Measurements from ENCODE around the gene TRAK1. TPM values are rescaled to one million over a fixed set of nuclear protein-coding genes. Genes with fewer than 3 reads are reported as not detected.

TRAK1 gene
- total and polyA plus RNA-seq, 2 of the 4 experiments (the other 2 are of a cell fraction): 25.6 to 28.1 TPM

- Histone ChIP-seq H4K8ac (ENCODE audit: low read depth in 2 of 2, low read length in 2 of 2) (no peak overlapping the region), H3K4ac (ENCODE audit: low read depth, low read length) (peak overlapping the region; percentile 39), H3K27ac (ENCODE audit: insufficient read depth, low read length) (no peak overlapping the region), H3K4me3 (ENCODE audit: insufficient read depth, low read depth, low read length) (no peak overlapping the region), H4K91ac (ENCODE audit: insufficient read depth, low read depth, low read length) (no peak overlapping the region), H3K27me3 (ENCODE audit: control insufficient read depth, insufficient read depth, low read length) (no peaks in the 10 kb centered on the region), H3K18ac (ENCODE audit: low read depth, low read length) (peak overlapping the region; percentile 20; the same call in 1 of the 2 replicates), H2BK20ac (ENCODE audit: low read depth, low read length) (0 out of 2 replicates have a peak overlapping the region, but pooled peaks have one; percentile 44), H2AK9ac (replicated peaks; ENCODE audit: low read depth, low read length, poor library complexity) (no peak overlapping the region), H3K4me2 (ENCODE audit: low read depth, low read length) (peak overlapping the region; percentile 11), H3K14ac (replicated peaks; ENCODE audit: low read depth, low read length) (no peak overlapping the region), H3K9ac (ENCODE audit: low read depth, low read length) (no peak overlapping the region), H3K9me3 (ENCODE audit: control insufficient read depth, insufficient read depth, low read length) (peaks cover 1% of the 10 kb centered on the region; the same call in 1 of the 2 replicates), H3K9me1 (ENCODE audit: insufficient read depth, low read length) (peaks cover 10% of the 10 kb centered on the region; the same call in 1 of the 2 replicates), H3K23ac (ENCODE audit: low read depth, low read length) (no peak overlapping the region), H4K20me1 (ENCODE audit: insufficient read depth, low read length) (no peaks in the 10 kb centered on the region), H3K79me1 (ENCODE audit: low read depth in 1 of 2, low read length in 2 of 2) (peaks cover 4 to 58% of the 10 kb centered on the region in 2 experiments), H2AK5ac (ENCODE audit: low read depth, low read length) (peak overlapping the region; percentile 53; the same call in 1 of the 2 replicates), H2BK5ac (ENCODE audit: low read depth, low read length, poor library complexity, severe bottlenecking) (no peak overlapping the region), H2BK120ac (ENCODE audit: low read depth, low read length) (peak overlapping the region; percentile 25), H3K4me1 (ENCODE audit: control insufficient read depth, insufficient read depth, low read length) (peaks cover 22% of the 10 kb centered on the region), H3K56ac (ENCODE audit: extremely low read depth, insufficient read depth, low read length) (no peak overlapping the region), H2BK15ac (ENCODE audit: low read depth, low read length) (no peak overlapping the region), H2AFZ (replicated peaks; ENCODE audit: low read length, poor library complexity) (no peak overlapping the region), H3K36me3 (ENCODE audit: control insufficient read depth, insufficient read depth, low read length) (no peaks in the 10 kb centered on the region), H4K5ac (ENCODE audit: low read depth, low read length) (no peak overlapping the region)
- DNase-seq (peak; percentile 86), ATAC-seq (ENCODE audit: low read depth) (peak; percentile 56)
- no TSS peak for BruUV-seq (replicated peaks)
- WGBS, 2 experiments (ENCODE audit: extremely low coverage in 2 of 2, insufficient read length in 1 of 2): no CpG with 5 or more reads among the region's 8 CpGs
- CTCF ChIA-PET: no interaction called here
- dilution Hi-C loops (cut with HindIII; ENCODE audit: low sequenced_read_pairs, unreplicated experiment) (no loop called here), intact Hi-C loops (cut with micrococcal nuclease) (loop anchor here (5.0 kb wide), 1 partner anchor 65 kb away; no protein-coding TSS in a partner anchor), in situ Hi-C loops (cut with MboI; ENCODE audit: low sequenced_read_pairs) (loop anchor here (5.0 kb wide), 1 partner anchor 85 kb away; no protein-coding TSS in a partner anchor)
- POLR2A ChIA-PET (ENCODE audit: unreplicated experiment): no interaction called here
- TF ChIP-seq CHD1 (IDR thresholded peaks at IDR 0.05; ENCODE audit: low read depth, low read length) (no peak), ELK1 (IDR thresholded peaks at IDR 0.05; ENCODE audit: borderline replicate concordance, low read depth, low read length) (no peak), MAZ (IDR thresholded peaks at IDR 0.05; ENCODE audit: borderline replicate concordance, low read depth, low read length) (no peak), RAD21 (IDR thresholded peaks at IDR 0.05; ENCODE audit: low read length) (peak; percentile 28; the same call in 1 of the 2 replicates), RFX5 (IDR thresholded peaks at IDR 0.05; ENCODE audit: low read depth, low read length) (no peak), MXI1 (IDR thresholded peaks at IDR 0.05; ENCODE audit: borderline replicate concordance, low read depth, low read length) (no peak), CEBPB (IDR thresholded peaks at IDR 0.05; ENCODE audit: low read depth, low read length) (peak; percentile 28; the same call in 1 of the 2 replicates), NFE2L2 (IDR thresholded peaks at IDR 0.05; ENCODE audit: low read depth, low read length) (no peak), CTCF (conservative IDR thresholded peaks at IDR 0.05; ENCODE audit: low read depth, low read length) (no peak), FOS (IDR thresholded peaks at IDR 0.05; ENCODE audit: low read depth, low read length) (peak; percentile 82), POLR2A (IDR thresholded peaks at IDR 0.05; ENCODE audit: low read depth, low read length) (no peak), SMC3 (IDR thresholded peaks at IDR 0.05; ENCODE audit: low read depth, low read length) (peak; percentile 3; the same call in 1 of the 2 replicates), RCOR1 (IDR thresholded peaks at IDR 0.05; ENCODE audit: insufficient replicate concordance, low read length) (no peak), MAFK (IDR thresholded peaks at IDR 0.05; ENCODE audit: low read depth, low read length) (no peak), BHLHE40 (IDR thresholded peaks at IDR 0.05; ENCODE audit: low read depth, low read length) (peak; percentile 77)
These were observed 5.8 kb downstream of the TRAK1 start for GRCh38 chr3:42096796-42097565.
